Nephron progenitor cell (in vitro differentiated cells): ENCODE measurements around the gene TBCE.
"Not testable (repeated sequence)": the region's sequence is repeated elsewhere in the genome, so short reads cannot be mapped to it uniquely, and the experiment has no call there.

Source experiments
- DNase-seq: peaks from one replicate; pipeline ENCODE4 v3.0.0; 2021
- H3K27ac Mint-ChIP-seq: 2 replicates; pipeline ENCODE4 v1.8.0; 2021; ENCODE audit warnings: mild to moderate bottlenecking, moderate library complexity, mixed read lengths
- H3K27me3 Mint-ChIP-seq: 2 replicates; pipeline ENCODE4 v1.8.0; 2021; ENCODE audit warnings: mild to moderate bottlenecking, low read depth, mixed read lengths; ENCODE audit not compliant: poor library complexity
- H3K36me3 Mint-ChIP-seq: 2 replicates; pipeline ENCODE4 v1.8.0; 2021; ENCODE audit warnings: low read depth, mixed read lengths
- H3K4me1 Mint-ChIP-seq: 2 replicates; pipeline ENCODE4 v1.8.0; 2021; ENCODE audit warnings: mixed read lengths
- H3K4me3 Mint-ChIP-seq: 2 replicates; pipeline ENCODE4 v1.8.0; 2021; ENCODE audit warnings: mild to moderate bottlenecking, moderate library complexity, mixed read lengths
- H3K9me3 Mint-ChIP-seq: 2 replicates; pipeline ENCODE4 v1.8.0; 2021; ENCODE audit warnings: mild to moderate bottlenecking, moderate library complexity, mixed read lengths
- TF ChIP-seq, protein P1 (sequence below): fragments of 200-600 bp; sonication (generic); IDR thresholded peaks from 2 replicates; pipeline ENCODE4 v1.5.0; 2021; ENCODE audit warnings: antibody characterized with exemption

The TBCE gene

GRCh38 chr1:235460770-235461169 lies 93.5 kb downstream of the TBCE start:
- Mint-ChIP-seq H3K4me3 (no peak overlapping the region), H3K27ac (no peak overlapping the region), H3K27me3 (no peaks in the 10 kb centered on the region), H3K36me3 (peaks cover 58% of the 10 kb centered on the region), H3K9me3 (peaks cover 9% of the 10 kb centered on the region), H3K4me1 (no peaks in the 10 kb centered on the region)
- DNase-seq, result no peak
- TF ChIP-seq, protein P1, sequence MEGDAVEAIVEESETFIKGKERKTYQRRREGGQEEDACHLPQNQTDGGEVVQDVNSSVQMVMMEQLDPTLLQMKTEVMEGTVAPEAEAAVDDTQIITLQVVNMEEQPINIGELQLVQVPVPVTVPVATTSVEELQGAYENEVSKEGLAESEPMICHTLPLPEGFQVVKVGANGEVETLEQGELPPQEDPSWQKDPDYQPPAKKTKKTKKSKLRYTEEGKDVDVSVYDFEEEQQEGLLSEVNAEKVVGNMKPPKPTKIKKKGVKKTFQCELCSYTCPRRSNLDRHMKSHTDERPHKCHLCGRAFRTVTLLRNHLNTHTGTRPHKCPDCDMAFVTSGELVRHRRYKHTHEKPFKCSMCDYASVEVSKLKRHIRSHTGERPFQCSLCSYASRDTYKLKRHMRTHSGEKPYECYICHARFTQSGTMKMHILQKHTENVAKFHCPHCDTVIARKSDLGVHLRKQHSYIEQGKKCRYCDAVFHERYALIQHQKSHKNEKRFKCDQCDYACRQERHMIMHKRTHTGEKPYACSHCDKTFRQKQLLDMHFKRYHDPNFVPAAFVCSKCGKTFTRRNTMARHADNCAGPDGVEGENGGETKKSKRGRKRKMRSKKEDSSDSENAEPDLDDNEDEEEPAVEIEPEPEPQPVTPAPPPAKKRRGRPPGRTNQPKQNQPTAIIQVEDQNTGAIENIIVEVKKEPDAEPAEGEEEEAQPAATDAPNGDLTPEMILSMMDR, result no peak

GRCh38 chr1:235461954-235462353 lies 94.7 kb downstream of the TBCE start:
- H3K36me3 Mint-ChIP-seq, result peaks cover 62% of the 10 kb centered on the region
- no peak overlapping the region for H3K27ac Mint-ChIP-seq
- TF ChIP-seq, protein P1, result no peak
- no peaks in the 10 kb centered on the region for H3K27me3 Mint-ChIP-seq
- H3K9me3 Mint-ChIP-seq, result peaks cover 9% of the 10 kb centered on the region
- no peak overlapping the region for H3K4me3 Mint-ChIP-seq
- no peak for DNase-seq
- no peaks in the 10 kb centered on the region for H3K4me1 Mint-ChIP-seq

GRCh38 chr1:235462832-235463231 lies 95.6 kb downstream of the TBCE start:
- H3K27ac Mint-ChIP-seq, H3K4me3 Mint-ChIP-seq, H3K4me1 Mint-ChIP-seq, H3K9me3 Mint-ChIP-seq, DNase-seq, H3K27me3 Mint-ChIP-seq: not testable (repeated sequence)
- H3K36me3 Mint-ChIP-seq, result peaks cover 57% of the 10 kb centered on the region

DNA sequence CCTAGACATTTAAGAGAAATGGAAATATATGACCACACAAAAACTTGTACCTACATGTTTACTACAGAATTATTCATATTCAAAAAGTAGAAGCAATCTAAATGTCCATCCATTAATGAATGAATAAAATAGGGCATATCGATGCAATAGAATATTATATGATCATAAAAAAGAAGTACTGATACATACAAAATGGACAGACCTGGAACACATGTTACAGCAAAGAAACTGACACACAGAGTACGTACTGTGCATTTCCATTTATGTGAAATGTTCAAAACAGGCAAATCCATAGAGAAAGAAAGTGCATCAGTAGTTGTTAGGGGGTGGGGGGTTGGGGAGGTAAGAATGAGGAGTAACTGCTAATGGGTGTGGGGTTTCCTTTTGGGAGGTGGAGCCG lies 97.8 kb downstream of the TBCE start:
- TF ChIP-seq, protein P1, result no peak
- H3K27me3 Mint-ChIP-seq, result no peaks in the 10 kb centered on the region

GRCh38 chr1:235468004-235468403 lies 100.8 kb downstream of the TBCE start:
- Mint-ChIP-seq H3K4me1 (no peaks in the 10 kb centered on the region), H3K27ac (no peak overlapping the region), H3K4me3 (no peak overlapping the region), H3K36me3 (peaks cover 80% of the 10 kb centered on the region), H3K9me3 (peaks cover 9% of the 10 kb centered on the region), H3K27me3 (no peaks in the 10 kb centered on the region)
- DNase-seq, result no peak
- TF ChIP-seq, protein P1, result no peak

More for the DNA sequence above, 97.8 kb downstream of the TBCE start:
- Mint-ChIP-seq H3K4me1 (no peaks in the 10 kb centered on the region), H3K36me3 (peaks cover 72% of the 10 kb centered on the region), H3K9me3 (peaks cover 9% of the 10 kb centered on the region), H3K27ac (no peak overlapping the region), H3K4me3 (no peak overlapping the region)
- DNase-seq, result no peak

DNA sequence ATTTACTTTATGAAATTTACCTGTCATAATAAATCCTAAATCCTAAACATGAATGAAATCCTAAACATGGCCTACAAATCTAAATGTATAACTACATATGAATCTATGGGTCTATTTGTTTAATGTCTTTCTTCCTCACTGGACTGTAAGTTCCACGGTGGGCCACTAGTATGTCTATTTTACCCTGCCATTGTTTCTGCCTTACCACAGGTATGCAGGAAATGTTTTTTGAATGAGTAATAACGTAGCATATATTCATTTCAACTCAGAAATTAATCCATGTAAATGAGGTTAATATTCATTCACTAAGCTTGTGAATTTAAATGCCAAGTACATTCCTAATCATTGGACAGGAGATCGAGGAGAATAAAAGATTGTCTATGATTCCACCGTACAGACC lies 101.7 kb downstream of the TBCE start:
- DNase-seq, result no peak
- Mint-ChIP-seq H3K27ac (no peak overlapping the region), H3K4me1 (no peaks in the 10 kb centered on the region), H3K4me3 (no peak overlapping the region), H3K36me3 (peaks cover 74% of the 10 kb centered on the region), H3K27me3 (no peaks in the 10 kb centered on the region), H3K9me3 (peaks cover 9% of the 10 kb centered on the region)
- TF ChIP-seq, protein P1, result no peak

- not testable (repeated sequence) for H3K27ac Mint-ChIP-seq, DNase-seq, H3K4me1 Mint-ChIP-seq, H3K27me3 Mint-ChIP-seq, H3K9me3 Mint-ChIP-seq, H3K4me3 Mint-ChIP-seq
- H3K36me3 Mint-ChIP-seq, result peaks cover 65% of the 10 kb centered on the region
These were observed 102.7 kb downstream of the TBCE start for GRCh38 chr1:235469897-235470296.
